Posterior cingulate gyrus (tissue), 11 donors: ENCODE measurements around the gene GCNT2.
"Not testable (repeated sequence)": the region's sequence is repeated elsewhere in the genome, so short reads cannot be mapped to it uniquely, and the experiment has no call there.

ENCODE experiments used
- DNase-seq, 10 donors: peaks; one replicate each; pipeline versions ENCODE4 v3.0.0 to v3.0.0-alpha.2; 2020 to 2021; ENCODE audit warnings: mixed read lengths in 3 of 10
- intact Hi-C: fragments of 100-400 bp; cut with DNase I; formaldehyde crosslinking; loops from one replicate; pipeline ENCODE4 v1.15.1; 2023

GCNT2 gene

GRCh38 chr6:10521104-10521808, at the start of gene GCNT2:
Gene GCNT2 (plus strand): TSS chr6:10521351. CDS start chr6:10528912, 7,561 bp downstream.
- intact Hi-C loops, result no loop called here
- no peak for DNase-seq

- intact Hi-C loops, result no loop called here
- peak in 1 of 10 donors; percentile 29 for DNase-seq
Measured at GRCh38 chr6:10472634-10473033, 48.5 kb upstream of the GCNT2 start.

GRCh38 chr6:10478187-10479040, 42.7 kb upstream of the GCNT2 start:
- intact Hi-C loops, result no loop called here
- DNase-seq, result peak in 1 of 10 donors; percentile 22

GRCh38 chr6:10479939-10480700, 41.0 kb upstream of the GCNT2 start:
- no peak for DNase-seq
- intact Hi-C loops, result no loop called here

- intact Hi-C loops, result no loop called here
- DNase-seq, result no peak
Measured at GRCh38 chr6:10481101-10481500, 40.0 kb upstream of the GCNT2 start.

GRCh38 chr6:10482636-10483257, 38.4 kb upstream of the GCNT2 start:
- intact Hi-C loops, result no loop called here
- peak in 1 of 10 donors; percentile 80 for DNase-seq

GRCh38 chr6:10484912-10485311, 36.2 kb upstream of the GCNT2 start:
- intact Hi-C loops, result no loop called here
- DNase-seq, result no peak

GRCh38 chr6:10485406-10485805, 35.7 kb upstream of the GCNT2 start:
- intact Hi-C loops, result no loop called here
- no peak for DNase-seq

- intact Hi-C loops, result no loop called here
Measured at GRCh38 chr6:10486215-10486614, 34.9 kb upstream of the GCNT2 start.

GRCh38 chr6:10486944-10487588, 34.1 kb upstream of the GCNT2 start:
- intact Hi-C loops, DNase-seq: not testable (repeated sequence)

More at GRCh38 chr6:10486215-10486614, 34.9 kb upstream of the GCNT2 start:
- DNase-seq, result peak in 1 of 10 donors; percentile 18

GRCh38 chr6:10487668-10488327, 33.4 kb upstream of the GCNT2 start:
- peak in 2 of 10 donors; percentile 70 to 79 for DNase-seq
- intact Hi-C loops, result no loop called here

GRCh38 chr6:10491463-10491862, 29.7 kb upstream of the GCNT2 start:
- intact Hi-C loops, result no loop called here
- no peak for DNase-seq

GRCh38 chr6:10491905-10492304, 29.2 kb upstream of the GCNT2 start:
- DNase-seq, intact Hi-C loops: not testable (repeated sequence)

GRCh38 chr6:10495029-10495428, 26.1 kb upstream of the GCNT2 start:
- intact Hi-C loops, result no loop called here
- DNase-seq, result no peak

GRCh38 chr6:10505529-10505928, 15.6 kb upstream of the GCNT2 start:
- intact Hi-C loops, result no loop called here
- no peak for DNase-seq

- DNase-seq, result no peak
- intact Hi-C loops, result no loop called here
Measured at GRCh38 chr6:10507298-10507697, 13.9 kb upstream of the GCNT2 start.

- intact Hi-C loops, result no loop called here
- no peak for DNase-seq
Measured at GRCh38 chr6:10507715-10508114, 13.4 kb upstream of the GCNT2 start.

GRCh38 chr6:10510592-10511367, 10.4 kb upstream of the GCNT2 start:
- DNase-seq, result peak in 8 of 10 donors; percentile 45 to 90 (median 56)
- intact Hi-C loops, result loop anchor here (1.0 to 10.0 kb wide), 3 partner anchors 184 to 291 kb away; partner anchors contain the start of genes C6orf52, PAK1IP1 and TMEM14B
